GDM1 (cell line): ENCODE results near the gene TMEM178A.

ENCODE experiments used
- DNase-seq: peaks from one replicate; lab custom pipeline; 2025; lab: John Stamatoyannopoulos, UW

Gene TMEM178A

DNA sequence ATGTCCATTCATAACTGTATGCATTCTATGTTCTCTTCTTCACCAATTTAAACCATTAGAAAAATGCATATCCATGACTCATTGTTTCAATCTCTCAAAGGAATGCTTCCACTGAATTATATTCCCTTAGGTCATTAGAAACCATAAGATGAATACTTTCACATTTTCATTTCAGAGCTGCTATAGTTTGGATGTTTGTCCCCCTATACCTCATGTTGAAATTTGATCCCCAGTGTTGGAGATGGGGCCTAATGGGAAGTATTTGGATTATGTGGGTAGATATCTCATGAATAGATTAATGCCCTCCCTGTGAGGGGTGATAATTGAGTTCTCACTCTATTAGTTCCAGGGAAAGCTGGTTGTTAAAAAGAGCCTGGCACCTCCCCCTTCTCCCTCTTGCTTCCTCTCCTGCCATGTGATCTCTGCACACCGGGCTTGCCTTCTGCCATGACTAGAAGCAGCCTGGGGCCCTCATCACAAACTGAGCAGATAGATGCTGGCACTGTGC is 77.6 kb downstream of the TMEM178A start:
- DNase-seq = no peak

DNA sequence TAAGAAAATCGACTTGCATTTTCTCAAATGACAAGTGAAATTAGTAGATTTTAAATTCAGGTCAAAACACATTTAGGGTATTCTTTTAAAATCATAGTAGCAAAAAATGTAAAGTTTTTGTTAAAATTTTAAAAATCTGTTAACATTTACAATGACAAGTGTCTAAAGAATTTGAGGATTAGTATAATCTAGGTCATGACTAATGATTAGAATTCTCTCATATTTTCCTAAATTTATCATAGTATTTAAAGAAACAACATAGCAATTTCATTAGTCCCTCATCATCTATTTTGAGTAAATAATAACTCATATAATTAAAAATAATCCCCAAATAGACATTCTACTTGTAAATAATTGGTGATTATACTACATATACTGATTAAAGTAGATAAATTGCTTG is 89.7 kb downstream of the TMEM178A start:
- no peak for DNase-seq

DNA sequence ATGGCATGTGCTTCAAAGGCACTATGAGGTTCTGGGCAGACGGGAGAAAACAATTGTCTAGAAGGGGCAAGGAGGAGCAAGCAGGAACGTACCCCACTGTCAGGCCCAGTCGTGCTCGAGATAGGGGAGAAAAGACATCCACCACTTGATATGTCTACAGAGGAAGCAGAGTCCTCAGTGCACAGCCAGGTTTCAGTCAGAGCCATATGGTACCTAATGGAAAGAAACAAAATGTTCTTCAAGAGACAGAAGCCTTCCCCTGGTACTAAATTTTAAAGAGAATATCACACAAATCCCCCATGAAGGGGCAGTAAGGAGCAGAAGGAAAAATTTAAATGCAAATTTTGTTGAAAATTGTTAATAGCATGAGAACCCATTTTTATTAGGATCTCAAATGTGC is 91.4 kb downstream of the TMEM178A start:
- DNase-seq = no peak

DNA sequence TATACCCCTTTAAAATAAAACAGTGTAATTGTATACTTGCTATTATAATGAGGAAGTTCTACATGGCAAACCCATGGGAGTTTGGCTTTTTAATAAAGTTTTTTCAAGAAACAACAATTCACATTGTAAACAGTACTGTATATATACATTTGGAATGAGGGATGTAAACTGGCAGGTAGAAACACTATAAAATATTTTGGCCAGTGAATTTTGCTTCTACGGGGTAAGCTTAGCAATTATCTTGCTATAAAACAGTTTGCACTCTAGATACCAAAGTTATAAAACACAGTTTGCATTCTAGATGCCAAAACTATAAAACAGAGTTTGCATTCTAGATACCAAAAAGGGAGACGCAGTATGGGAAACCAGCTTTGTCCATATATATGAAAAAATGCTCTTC is 96.7 kb downstream of the TMEM178A start:
- no peak for DNase-seq
